SK-N-SH treated with all-trans-retinoic acid at 6 μM for 48 hours (cell line): ENCODE results near the gene ZFYVE1.

Experiments
- ATAC-seq: fragments of 200-7000 bp; cut with Tn5 transposase; 3 replicates; pipeline ENCODE4 v1.9.1; 2020; ENCODE audit warnings: mild to moderate bottlenecking, moderate library complexity
- ARNTL ChIP-seq: fragments of 450-650 bp; formaldehyde crosslinking; IDR thresholded peaks from 2 replicates; pipeline ENCODE4 v1.5.0; 2020; ENCODE audit warnings: low read depth, mild to moderate bottlenecking, moderate library complexity, borderline replicate concordance
- BACH2 ChIP-seq: fragments of 250-450 bp; sonication (Bioruptor Pico); IDR thresholded peaks from 2 replicates; pipeline ENCODE4 v1.9.0; 2021; ENCODE audit warnings: mild to moderate bottlenecking, borderline replicate concordance
- CSRNP3 ChIP-seq: fragments of 250-450 bp; sonication (Bioruptor Pico); IDR thresholded peaks from 2 replicates; pipeline ENCODE4 v1.5.1; 2021; ENCODE audit warnings: mild to moderate bottlenecking, moderate library complexity
- ESRRG ChIP-seq: fragments of 250-450 bp; sonication (Bioruptor Pico); IDR thresholded peaks from 2 replicates; pipeline ENCODE4 v1.6.1; 2021; ENCODE audit warnings: mild to moderate bottlenecking
- GLIS3 ChIP-seq: fragments of 250-450 bp; sonication (Bioruptor Pico); IDR thresholded peaks from 2 replicates; pipeline ENCODE4 v1.5.0; 2020; ENCODE audit warnings: mild to moderate bottlenecking, moderate library complexity
- ISL1 ChIP-seq: fragments of 250-450 bp; sonication (Bioruptor Pico); IDR thresholded peaks from 2 replicates; pipeline ENCODE4 v2.1.2; 2022; ENCODE audit warnings: mild to moderate bottlenecking, moderate library complexity
- OSR1 ChIP-seq: fragments of 250-450 bp; sonication (Bioruptor Pico); IDR thresholded peaks from 2 replicates; pipeline ENCODE4 v1.8.0; 2022; ENCODE audit warnings: moderate library complexity, mild to moderate bottlenecking, inconsistent platforms
- POU6F1 ChIP-seq: fragments of 250-450 bp; sonication (Bioruptor Pico); IDR thresholded peaks from 2 replicates; pipeline ENCODE4 v1.8.0; 2021; ENCODE audit warnings: low read depth, mild to moderate bottlenecking, moderate library complexity, borderline replicate concordance
- PPARA ChIP-seq: fragments of 250-450 bp; sonication (Bioruptor Pico); IDR thresholded peaks from 2 replicates; pipeline ENCODE4 v1.5.0; 2020; ENCODE audit warnings: mild to moderate bottlenecking, borderline replicate concordance
- RARB ChIP-seq: fragments of 250-450 bp; sonication (Bioruptor Pico); IDR thresholded peaks from 2 replicates; pipeline ENCODE4 v1.8.0; 2021; ENCODE audit warnings: mild to moderate bottlenecking, moderate library complexity
- SNAI2 ChIP-seq: fragments of 250-450 bp; sonication (Bioruptor Pico); IDR thresholded peaks from 2 replicates; pipeline ENCODE4 v1.5.0; 2020; ENCODE audit warnings: mild to moderate bottlenecking, moderate library complexity
- TCF4 ChIP-seq: fragments of 250-450 bp; sonication (Bioruptor Pico); IDR thresholded peaks from 2 replicates; pipeline ENCODE4 v1.8.0; 2021; ENCODE audit warnings: mild to moderate bottlenecking, moderate library complexity, borderline replicate concordance
- TOX ChIP-seq: fragments of 250-450 bp; sonication (Bioruptor Pico); IDR thresholded peaks from 2 replicates; pipeline ENCODE4 v1.8.0; 2021; ENCODE audit warnings: mild to moderate bottlenecking, moderate library complexity, borderline replicate concordance
- ZC3H10 ChIP-seq: fragments of 250-450 bp; sonication (Bioruptor Pico); IDR thresholded peaks from 2 replicates; pipeline ENCODE4 v1.5.1; 2021; ENCODE audit warnings: mild to moderate bottlenecking, moderate library complexity
- ZFP3 ChIP-seq: fragments of 250-450 bp; sonication (Bioruptor Pico); IDR thresholded peaks from 2 replicates; pipeline ENCODE4 v1.5.0; 2020; ENCODE audit warnings: mild to moderate bottlenecking, moderate library complexity
- ZNF565 ChIP-seq: fragments of 450-650 bp; formaldehyde crosslinking; conservative IDR thresholded peaks from 2 replicates; pipeline ENCODE4 v1.5.0; 2020; ENCODE audit warnings: low read depth, mild to moderate bottlenecking, moderate library complexity
- ZNF70 ChIP-seq: fragments of 450-650 bp; formaldehyde crosslinking; IDR thresholded peaks from 2 replicates; pipeline ENCODE4 v1.5.0; 2020; ENCODE audit warnings: mild to moderate bottlenecking, moderate library complexity
- ZNF8 ChIP-seq: fragments of 450-650 bp; formaldehyde crosslinking; IDR thresholded peaks from 2 replicates; pipeline ENCODE4 v1.5.0; 2020; ENCODE audit warnings: mild to moderate bottlenecking, moderate library complexity
- TF ChIP-seq, protein P1 (sequence below): fragments of 250-450 bp; sonication (Bioruptor Pico); IDR thresholded peaks from 2 replicates; pipeline ENCODE4 v1.5.0; 2020; ENCODE audit warnings: mild to moderate bottlenecking, moderate library complexity
- TF ChIP-seq, protein P2 (sequence below): fragments of 250-450 bp; sonication (Bioruptor Pico); IDR thresholded peaks from 2 replicates; pipeline ENCODE4 v1.8.0; 2020; ENCODE audit warnings: mild to moderate bottlenecking, moderate library complexity, borderline replicate concordance
- TF ChIP-seq, protein P3 (sequence below): fragments of 250-450 bp; sonication (Bioruptor Pico); IDR thresholded peaks from 2 replicates; pipeline ENCODE4 v1.5.1; 2020; ENCODE audit warnings: low read depth, mild to moderate bottlenecking, moderate library complexity

ZFYVE1 gene

DNA sequence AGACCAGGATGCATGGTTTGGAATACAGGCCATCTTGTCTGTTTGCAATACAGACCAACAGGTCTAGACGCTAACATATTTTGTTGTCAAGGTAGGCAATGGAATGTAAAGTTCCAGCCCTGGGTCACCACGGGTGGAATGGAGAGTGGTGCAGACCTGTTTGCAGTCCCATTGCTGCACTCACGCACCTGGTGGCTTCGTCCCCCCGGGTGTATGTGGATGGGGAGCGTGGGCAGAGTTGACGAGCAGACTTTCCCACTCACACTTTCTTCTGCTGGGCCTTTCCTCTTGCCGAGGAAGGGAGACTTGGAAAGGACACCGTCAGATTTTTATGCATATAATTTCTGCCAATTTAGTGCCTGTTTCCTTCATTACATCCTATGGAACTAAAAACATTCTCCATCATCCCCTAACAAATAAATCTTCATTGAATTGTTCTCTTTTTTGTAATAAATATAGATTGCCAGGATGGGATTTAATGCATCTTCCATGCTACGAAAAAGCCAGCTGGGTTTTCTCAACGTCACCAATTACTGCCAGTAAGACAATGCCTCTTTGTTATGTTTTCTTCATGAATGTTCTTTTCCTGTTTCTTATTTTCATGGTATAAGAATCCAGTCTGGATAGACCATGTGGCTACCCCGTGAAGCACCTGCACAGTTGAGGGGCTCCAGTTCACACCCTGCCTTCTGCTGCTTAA lies 85.5 kb downstream of the ZFYVE1 start:
- no peak for ATAC-seq
- TF ChIP-seq ISL1 (CRISPR knock-in tag), result peak; percentile 73
- no peak for TF ChIP-seq ZNF8
- no peak for TF ChIP-seq OSR1 (CRISPR knock-in tag)
- TF ChIP-seq TCF4 (CRISPR knock-in tag), result peak; percentile 26; the same call in 1 of the 2 replicates
- no peak for TF ChIP-seq ZNF565 (CRISPR knock-in tag)

- TF ChIP-seq ZNF8, result no peak
- TF ChIP-seq, all 23 proteins: peak for 0
- ATAC-seq, result no peak
Observed at GRCh38 chr14:72939630-72940029, 87.3 kb downstream of the ZFYVE1 start.

- TF ChIP-seq ZC3H10 (CRISPR knock-in tag) (no peak), RARB (CRISPR knock-in tag) (no peak), TCF4 (CRISPR knock-in tag) (no peak), ZNF8 (no peak), GLIS3 (no peak), TOX (CRISPR knock-in tag) (no peak), ISL1 (CRISPR knock-in tag) (no peak), POU6F1 (CRISPR knock-in tag) (no peak), PPARA (no peak), ZNF70 (no peak), ZFP3 (CRISPR knock-in tag) (no peak), SNAI2 (no peak), CSRNP3 (CRISPR knock-in tag) (no peak), OSR1 (CRISPR knock-in tag) (no peak), ESRRG (CRISPR knock-in tag) (no peak), ARNTL (CRISPR knock-in tag) (no peak), BACH2 (no peak)
- TF ChIP-seq, protein P1, sequence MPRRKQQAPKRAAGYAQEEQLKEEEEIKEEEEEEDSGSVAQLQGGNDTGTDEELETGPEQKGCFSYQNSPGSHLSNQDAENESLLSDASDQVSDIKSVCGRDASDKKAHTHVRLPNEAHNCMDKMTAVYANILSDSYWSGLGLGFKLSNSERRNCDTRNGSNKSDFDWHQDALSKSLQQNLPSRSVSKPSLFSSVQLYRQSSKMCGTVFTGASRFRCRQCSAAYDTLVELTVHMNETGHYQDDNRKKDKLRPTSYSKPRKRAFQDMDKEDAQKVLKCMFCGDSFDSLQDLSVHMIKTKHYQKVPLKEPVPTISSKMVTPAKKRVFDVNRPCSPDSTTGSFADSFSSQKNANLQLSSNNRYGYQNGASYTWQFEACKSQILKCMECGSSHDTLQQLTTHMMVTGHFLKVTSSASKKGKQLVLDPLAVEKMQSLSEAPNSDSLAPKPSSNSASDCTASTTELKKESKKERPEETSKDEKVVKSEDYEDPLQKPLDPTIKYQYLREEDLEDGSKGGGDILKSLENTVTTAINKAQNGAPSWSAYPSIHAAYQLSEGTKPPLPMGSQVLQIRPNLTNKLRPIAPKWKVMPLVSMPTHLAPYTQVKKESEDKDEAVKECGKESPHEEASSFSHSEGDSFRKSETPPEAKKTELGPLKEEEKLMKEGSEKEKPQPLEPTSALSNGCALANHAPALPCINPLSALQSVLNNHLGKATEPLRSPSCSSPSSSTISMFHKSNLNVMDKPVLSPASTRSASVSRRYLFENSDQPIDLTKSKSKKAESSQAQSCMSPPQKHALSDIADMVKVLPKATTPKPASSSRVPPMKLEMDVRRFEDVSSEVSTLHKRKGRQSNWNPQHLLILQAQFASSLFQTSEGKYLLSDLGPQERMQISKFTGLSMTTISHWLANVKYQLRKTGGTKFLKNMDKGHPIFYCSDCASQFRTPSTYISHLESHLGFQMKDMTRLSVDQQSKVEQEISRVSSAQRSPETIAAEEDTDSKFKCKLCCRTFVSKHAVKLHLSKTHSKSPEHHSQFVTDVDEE (CRISPR knock-in tag), result no peak
- TF ChIP-seq, protein P2, sequence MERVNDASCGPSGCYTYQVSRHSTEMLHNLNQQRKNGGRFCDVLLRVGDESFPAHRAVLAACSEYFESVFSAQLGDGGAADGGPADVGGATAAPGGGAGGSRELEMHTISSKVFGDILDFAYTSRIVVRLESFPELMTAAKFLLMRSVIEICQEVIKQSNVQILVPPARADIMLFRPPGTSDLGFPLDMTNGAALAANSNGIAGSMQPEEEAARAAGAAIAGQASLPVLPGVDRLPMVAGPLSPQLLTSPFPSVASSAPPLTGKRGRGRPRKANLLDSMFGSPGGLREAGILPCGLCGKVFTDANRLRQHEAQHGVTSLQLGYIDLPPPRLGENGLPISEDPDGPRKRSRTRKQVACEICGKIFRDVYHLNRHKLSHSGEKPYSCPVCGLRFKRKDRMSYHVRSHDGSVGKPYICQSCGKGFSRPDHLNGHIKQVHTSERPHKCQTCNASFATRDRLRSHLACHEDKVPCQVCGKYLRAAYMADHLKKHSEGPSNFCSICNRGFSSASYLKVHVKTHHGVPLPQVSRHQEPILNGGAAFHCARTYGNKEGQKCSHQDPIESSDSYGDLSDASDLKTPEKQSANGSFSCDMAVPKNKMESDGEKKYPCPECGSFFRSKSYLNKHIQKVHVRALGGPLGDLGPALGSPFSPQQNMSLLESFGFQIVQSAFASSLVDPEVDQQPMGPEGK (CRISPR knock-in tag), result no peak
- TF ChIP-seq, protein P3, sequence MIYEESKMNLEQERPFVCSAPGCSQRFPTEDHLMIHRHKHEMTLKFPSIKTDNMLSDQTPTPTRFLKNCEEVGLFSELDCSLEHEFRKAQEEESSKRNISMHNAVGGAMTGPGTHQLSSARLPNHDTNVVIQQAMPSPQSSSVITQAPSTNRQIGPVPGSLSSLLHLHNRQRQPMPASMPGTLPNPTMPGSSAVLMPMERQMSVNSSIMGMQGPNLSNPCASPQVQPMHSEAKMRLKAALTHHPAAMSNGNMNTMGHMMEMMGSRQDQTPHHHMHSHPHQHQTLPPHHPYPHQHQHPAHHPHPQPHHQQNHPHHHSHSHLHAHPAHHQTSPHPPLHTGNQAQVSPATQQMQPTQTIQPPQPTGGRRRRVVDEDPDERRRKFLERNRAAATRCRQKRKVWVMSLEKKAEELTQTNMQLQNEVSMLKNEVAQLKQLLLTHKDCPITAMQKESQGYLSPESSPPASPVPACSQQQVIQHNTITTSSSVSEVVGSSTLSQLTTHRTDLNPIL, result no peak
- TF ChIP-seq, all 23 proteins: peak for 0
- no peak for ATAC-seq
Observed at GRCh38 chr14:72932893-72933292, 94.0 kb downstream of the ZFYVE1 start.
